ENCODE results near the gene ACSF2. TPM values are rescaled to one million over a fixed set of nuclear protein-coding genes. Genes with fewer than 3 reads are reported as not detected.
A peak's percentile ranks its signal among the peaks of the same experiment; 100 is the strongest.

ACSF2 gene
- total RNA-seq, 1 donor from 2014 or later, result 25.0 TPM

- ATAC-seq (ENCODE audit: poor library complexity), result no peak
- intact Hi-C loops (cut with DNase I), result no loop called here
- no peak for DNase-seq
Measured at GRCh38 chr17:50429793-50430192, 3.8 kb downstream of the ACSF2 start.

GRCh38 chr17:50430821-50431618 is 5.0 kb downstream of the ACSF2 start:
- intact Hi-C loops (cut with DNase I), result no loop called here
- ATAC-seq (ENCODE audit: poor library complexity), result no peak
- DNase-seq, result no peak

GRCh38 chr17:50432125-50432762 is 6.2 kb downstream of the ACSF2 start:
- ATAC-seq (ENCODE audit: poor library complexity) (no peak), DNase-seq (no peak)
- intact Hi-C loops (cut with DNase I), result no loop called here

GRCh38 chr17:50437409-50437808 is 11.4 kb downstream of the ACSF2 start:
- no peak for ATAC-seq (ENCODE audit: poor library complexity)
- intact Hi-C loops (cut with DNase I), result no loop called here
- no peak for DNase-seq

GRCh38 chr17:50439008-50439407 is 13.0 kb downstream of the ACSF2 start:
- intact Hi-C loops (cut with DNase I), result no loop called here
- ATAC-seq (ENCODE audit: poor library complexity) (no peak), DNase-seq (no peak)

GRCh38 chr17:50440172-50440837 is 14.3 kb downstream of the ACSF2 start:
- ATAC-seq (ENCODE audit: poor library complexity) (no peak), DNase-seq (no peak)
- intact Hi-C loops (cut with DNase I), result no loop called here

GRCh38 chr17:50440838-50441829 is 15.1 kb downstream of the ACSF2 start:
- ATAC-seq (ENCODE audit: poor library complexity), result no peak
- intact Hi-C loops (cut with DNase I), result no loop called here
- DNase-seq, result no peak

GRCh38 chr17:50443505-50443974 is 17.5 kb downstream of the ACSF2 start:
- intact Hi-C loops (cut with DNase I), result no loop called here
- DNase-seq (no peak), ATAC-seq (ENCODE audit: poor library complexity) (peak; percentile 69)

- ATAC-seq (ENCODE audit: poor library complexity) (no peak), DNase-seq (no peak)
- intact Hi-C loops (cut with DNase I), result no loop called here
Measured at GRCh38 chr17:50444841-50445715, 19.1 kb downstream of the ACSF2 start.

GRCh38 chr17:50445730-50446325 is 19.8 kb downstream of the ACSF2 start:
- no peak for DNase-seq
- no peak for ATAC-seq (ENCODE audit: poor library complexity)
- intact Hi-C loops (cut with DNase I), result no loop called here

- DNase-seq (no peak), ATAC-seq (ENCODE audit: poor library complexity) (peak; percentile 53)
- intact Hi-C loops (cut with DNase I), result no loop called here
Measured at GRCh38 chr17:50447870-50448595, 22.0 kb downstream of the ACSF2 start.

- ATAC-seq (ENCODE audit: poor library complexity) (no peak), DNase-seq (no peak)
- intact Hi-C loops (cut with DNase I), result no loop called here
Measured at GRCh38 chr17:50448643-50449042, 22.6 kb downstream of the ACSF2 start.

GRCh38 chr17:50451943-50452629 is 26.1 kb downstream of the ACSF2 start:
- intact Hi-C loops (cut with DNase I), result no loop called here
- no peak for ATAC-seq (ENCODE audit: poor library complexity)

GRCh38 chr17:50452630-50453300 is 26.7 kb downstream of the ACSF2 start:
- DNase-seq, result no peak
- intact Hi-C loops (cut with DNase I), result no loop called here
- ATAC-seq (ENCODE audit: poor library complexity), result no peak

More at GRCh38 chr17:50451943-50452629, 26.1 kb downstream of the ACSF2 start:
- DNase-seq, result no peak

GRCh38 chr17:50453901-50454300 is 27.9 kb downstream of the ACSF2 start:
- intact Hi-C loops (cut with DNase I), result no loop called here
- DNase-seq (no peak), ATAC-seq (ENCODE audit: poor library complexity) (no peak)

- ATAC-seq (ENCODE audit: poor library complexity), result no peak
- no peak for DNase-seq
- intact Hi-C loops (cut with DNase I), result no loop called here
Measured at GRCh38 chr17:50457621-50458020, 31.6 kb downstream of the ACSF2 start.

All from Right ventricle myocardium superior (tissue), 1 donor.